Activated CD4-positive, alpha-beta T cell treated with anti-CD3 and anti-CD28 coated beads, Interleukin-2, Interleukin-4, amounts not matched to agents 100 ng/mL and 50 ng/mL, durations not matched to agents 16 hours and 8 hours (primary cell): ENCODE data around the gene EEFSEC.

Experiments used
- DNase-seq: peaks from one replicate; pipeline ENCODE4 v3.0.0-alpha.2; 2020; ENCODE audit warnings: low spot score

EEFSEC gene

GRCh38 chr3:128427872-128428822 is 274.9 kb downstream of the EEFSEC start:
- DNase-seq, result no peak

- DNase-seq, result no peak
These were observed 276.0 kb downstream of the EEFSEC start for GRCh38 chr3:128429275-128429674.

DNA sequence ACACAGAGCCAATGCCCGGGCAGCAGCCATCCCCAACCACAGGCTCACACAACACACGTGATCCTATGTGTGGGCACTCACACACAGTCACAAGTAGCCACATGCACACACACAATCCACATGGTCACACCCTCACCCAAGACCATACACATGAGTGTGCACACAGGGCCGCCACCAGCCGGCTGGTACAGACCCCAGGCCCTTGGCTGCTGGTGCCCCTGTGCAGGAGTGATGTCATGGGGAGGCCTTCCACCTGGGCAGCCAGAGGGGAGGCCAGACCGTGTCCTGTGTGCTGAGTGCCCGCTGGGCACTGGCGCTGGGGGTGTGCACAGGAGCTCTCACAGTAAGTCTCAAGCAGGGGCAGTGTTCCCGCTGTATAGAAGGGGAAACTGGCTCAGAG is 276.5 kb downstream of the EEFSEC start:
- DNase-seq, result no peak

DNA sequence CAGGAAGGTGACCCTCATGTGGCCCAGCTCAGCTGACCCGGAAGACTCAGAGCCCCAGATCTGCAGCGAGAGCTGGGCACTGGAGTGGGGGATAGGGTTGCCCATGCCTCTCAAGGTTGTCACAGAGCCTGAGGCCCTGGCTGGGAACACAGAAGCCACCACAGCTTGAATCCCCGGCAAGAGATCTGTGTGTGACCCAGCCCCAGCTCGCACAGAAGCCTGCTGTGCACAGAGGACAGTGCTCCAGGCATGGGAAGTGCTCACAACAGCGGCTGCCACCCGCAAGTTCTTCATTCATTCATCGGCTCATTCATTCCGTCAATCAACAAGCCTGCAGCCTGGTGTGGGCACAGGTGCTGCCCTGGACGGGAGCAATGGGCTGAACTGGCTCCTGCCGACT is 277.0 kb downstream of the EEFSEC start:
- no peak for DNase-seq

- no peak for DNase-seq
These were observed 277.4 kb downstream of the EEFSEC start for GRCh38 chr3:128430731-128431130.

- no peak for DNase-seq
These were observed 278.6 kb downstream of the EEFSEC start for GRCh38 chr3:128431803-128432300.

- no peak for DNase-seq
These were observed 279.2 kb downstream of the EEFSEC start for GRCh38 chr3:128432301-128432970.

DNA sequence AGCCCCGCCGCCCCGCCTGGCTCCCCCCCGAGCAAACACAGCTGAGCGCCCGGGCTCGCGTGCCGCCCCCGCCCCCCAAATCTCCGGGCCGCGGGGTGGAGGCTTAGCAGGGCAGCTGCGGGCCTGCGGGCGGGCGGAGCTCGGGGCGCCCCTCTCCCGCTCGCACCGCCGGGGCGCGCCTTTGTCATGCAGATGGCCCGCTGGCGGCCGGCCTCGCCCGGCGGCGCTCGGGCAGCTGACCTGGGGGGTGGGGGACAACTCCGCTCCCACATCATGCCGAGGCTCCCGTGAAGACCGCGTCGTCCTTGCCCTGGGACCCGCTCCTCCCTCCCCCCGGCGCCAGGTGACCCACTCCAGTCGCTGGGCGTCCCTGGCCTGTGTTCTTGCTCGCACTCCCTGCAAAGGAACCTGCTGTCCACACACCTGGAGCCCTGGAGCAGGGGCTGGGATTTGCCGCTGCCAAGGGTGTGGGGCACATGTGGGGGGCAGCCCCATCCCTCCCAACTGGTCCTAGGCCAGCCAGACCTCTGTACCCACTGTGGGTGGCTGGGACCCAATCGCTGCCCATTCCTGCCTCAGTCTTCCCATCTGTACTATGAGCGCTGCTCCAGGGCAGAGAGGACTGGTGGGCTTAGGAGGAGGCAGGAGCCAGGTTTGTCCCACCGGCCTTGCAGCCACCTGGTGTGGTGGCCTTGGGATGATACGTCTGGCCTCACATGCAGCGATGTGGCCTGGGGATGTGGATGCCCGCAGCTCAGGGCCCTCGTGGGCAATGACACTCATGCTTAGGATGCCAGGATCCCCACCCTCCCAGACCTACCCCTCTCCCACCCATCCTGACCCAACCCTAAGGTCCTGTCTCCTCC is 279.9 kb downstream of the EEFSEC start:
- DNase-seq, result no peak

GRCh38 chr3:128433837-128434165 is 280.5 kb downstream of the EEFSEC start:
- DNase-seq, result no peak

DNA sequence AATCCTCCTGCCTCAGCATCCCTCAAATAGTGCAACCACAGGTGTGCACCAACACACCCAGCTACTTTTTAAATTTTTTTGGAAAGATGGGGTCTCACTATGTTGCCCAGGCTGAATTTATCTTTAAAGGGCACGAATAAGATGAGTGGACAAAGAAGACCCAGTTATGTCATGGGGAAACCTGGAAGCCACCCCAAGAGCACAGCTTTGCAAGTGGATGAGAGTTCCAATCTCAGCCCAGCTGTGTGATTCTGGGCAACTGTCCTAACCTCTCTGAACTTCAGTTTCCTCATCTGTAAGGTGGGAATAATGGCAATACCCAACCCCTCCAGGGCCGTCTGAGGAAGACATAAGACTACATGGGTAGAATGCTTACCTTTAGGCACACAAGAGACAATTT is 281.2 kb downstream of the EEFSEC start:
- no peak for DNase-seq

DNA sequence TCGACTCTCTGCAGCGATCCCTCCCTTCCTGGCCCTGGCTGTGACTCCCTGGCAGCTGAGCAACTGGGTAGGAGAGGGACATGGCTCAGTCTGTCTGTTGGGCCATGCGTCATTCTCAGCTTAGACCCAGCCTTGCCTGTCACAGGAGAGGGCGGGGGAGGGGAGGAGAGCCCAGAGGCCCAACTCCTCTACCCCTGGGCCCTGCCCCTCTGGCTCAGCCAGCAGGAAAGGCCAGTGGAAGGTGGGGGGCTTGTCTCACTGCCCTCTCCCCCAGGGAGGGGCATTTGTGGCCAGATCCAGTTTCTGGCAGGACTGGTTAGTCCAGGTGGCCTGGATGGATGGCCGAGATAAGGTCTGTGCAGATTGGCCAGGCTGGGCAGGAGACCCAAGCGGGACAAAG is 281.8 kb downstream of the EEFSEC start:
- no peak for DNase-seq

GRCh38 chr3:128435561-128435960 is 282.3 kb downstream of the EEFSEC start:
- no peak for DNase-seq

GRCh38 chr3:128436214-128436613 is 282.9 kb downstream of the EEFSEC start:
- no peak for DNase-seq

DNA sequence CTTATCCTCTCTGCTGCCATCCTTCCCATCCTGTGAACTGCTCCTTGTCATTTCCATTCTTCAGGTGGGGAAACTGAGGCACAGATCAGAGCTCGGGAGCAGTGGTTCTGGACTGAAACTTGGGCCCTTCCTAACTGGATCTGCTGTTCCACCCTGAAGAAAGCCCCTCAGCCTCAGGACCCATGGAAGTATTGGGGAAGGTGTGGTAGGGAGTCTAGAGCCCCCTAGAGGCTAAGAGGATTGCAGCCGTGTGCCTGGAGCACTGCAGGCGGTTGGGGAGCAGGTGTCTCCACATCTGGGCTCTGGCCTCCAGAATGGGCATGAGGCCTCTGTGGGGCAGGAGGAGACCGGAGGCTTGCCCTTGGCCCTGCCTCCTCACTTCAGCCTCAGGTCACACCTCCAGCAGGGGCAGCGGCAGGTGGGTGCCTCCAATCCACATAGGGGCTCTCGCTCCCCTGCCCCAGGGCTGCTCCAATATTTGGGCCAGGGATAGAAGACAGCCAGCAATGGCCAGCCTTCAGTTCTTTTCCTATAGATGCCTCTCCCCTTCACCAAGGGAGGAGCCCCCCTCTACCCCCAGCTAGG is 285.3 kb downstream of the EEFSEC start:
- no peak for DNase-seq

GRCh38 chr3:128439226-128439625 is 285.9 kb downstream of the EEFSEC start:
- no peak for DNase-seq

DNA sequence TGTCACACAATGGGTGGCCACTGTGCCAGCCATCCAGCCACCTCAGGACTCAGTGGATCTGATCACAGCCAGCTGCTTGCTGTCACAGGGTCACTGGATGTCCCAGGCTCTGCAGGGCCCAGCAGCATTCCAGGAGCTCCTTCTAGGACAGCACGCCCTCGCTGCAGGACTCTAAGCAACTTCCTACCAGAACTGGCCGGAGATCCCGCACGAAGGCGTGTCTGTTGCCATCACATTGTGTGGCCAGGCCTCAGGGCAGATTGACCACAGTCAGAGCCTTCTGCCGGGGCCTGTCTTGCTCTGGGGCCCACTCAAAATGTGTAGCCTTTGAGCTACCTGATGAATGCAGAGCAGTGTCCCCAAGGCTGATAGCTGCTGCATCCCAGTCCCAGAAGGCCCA is 288.8 kb downstream of the EEFSEC start:
- DNase-seq, result no peak

DNA sequence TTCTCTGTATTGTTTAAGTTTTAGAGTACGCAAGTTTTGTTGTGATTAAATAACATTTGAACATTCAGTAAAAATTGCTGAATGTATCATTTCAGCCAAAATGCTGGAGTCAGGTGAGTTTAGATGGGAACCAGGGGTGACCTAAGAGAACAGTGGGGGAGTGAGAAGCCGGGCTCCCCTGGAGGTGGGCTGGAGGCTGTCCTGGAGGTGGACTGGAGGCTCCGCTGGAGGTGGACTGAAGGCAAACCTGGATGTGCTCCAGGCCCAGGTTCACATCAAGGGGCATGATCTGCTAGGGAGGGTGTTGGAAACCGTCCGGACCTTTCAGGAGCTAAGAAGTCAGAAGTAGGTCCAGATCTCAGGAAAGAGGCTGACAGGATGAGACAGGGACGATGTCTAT is 289.7 kb downstream of the EEFSEC start:
- no peak for DNase-seq

DNA sequence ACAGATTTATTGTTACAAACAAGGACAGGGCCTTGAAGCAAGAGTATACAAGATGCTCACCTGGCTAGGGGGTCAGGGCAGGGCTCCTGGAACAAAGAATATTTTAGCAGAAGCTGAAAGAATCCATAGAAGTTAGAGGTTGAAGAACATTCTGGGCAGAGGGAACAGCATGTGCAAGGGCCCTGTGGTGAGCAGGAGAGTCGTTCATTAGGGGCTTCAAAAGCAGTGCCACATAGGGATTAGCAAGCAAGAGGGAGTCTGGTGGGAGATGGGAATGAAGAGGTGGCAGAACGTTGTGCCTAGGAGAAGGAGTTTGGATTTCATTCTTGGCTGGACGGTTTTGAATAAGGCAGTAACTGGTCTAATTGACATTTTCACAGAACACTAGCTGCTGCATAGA is 290.5 kb downstream of the EEFSEC start:
- no peak for DNase-seq

DNA sequence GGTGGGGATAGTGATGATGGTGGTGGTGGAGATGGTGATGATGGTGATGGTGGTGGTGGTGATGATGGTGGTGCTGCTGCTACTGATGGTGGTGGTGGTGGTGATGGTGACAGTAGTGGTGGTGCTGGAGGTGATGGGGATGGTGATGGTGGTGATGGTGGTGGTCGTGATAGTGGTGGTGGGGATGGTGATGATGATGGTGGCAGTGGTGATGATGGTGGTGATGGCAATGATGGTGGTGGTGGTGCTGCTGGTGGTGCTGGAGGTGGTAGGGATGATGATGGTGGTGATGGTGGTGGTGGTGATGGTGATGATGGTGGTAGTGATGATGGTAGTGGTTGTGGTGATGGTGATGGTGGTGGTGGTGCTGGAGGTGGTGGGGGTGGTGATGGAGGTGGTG is 292.1 kb downstream of the EEFSEC start:
- DNase-seq, result no peak

- DNase-seq, result no peak
These were observed 293.5 kb downstream of the EEFSEC start for GRCh38 chr3:128446821-128447220.

DNA sequence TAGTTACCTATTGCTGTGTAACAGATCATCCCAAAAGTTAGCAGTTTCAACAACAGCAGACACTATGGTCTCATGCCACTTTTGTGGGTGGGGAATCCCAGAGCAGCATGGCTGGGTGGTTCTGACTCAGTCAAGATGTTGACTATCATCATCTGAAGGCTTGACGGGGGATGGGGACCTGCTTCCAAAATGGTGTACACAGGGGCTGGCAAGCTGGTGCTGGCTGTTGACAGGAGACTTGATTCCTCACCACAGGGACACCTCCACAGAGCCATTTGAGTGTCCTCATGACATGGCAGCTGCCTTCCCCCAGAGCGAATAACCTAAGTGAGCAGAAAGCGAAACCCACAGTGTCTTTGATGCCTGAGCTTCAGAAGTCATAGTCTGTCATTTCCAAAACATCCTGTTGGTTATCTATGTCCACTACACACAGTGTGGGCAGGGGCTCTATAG is 294.3 kb downstream of the EEFSEC start:
- DNase-seq, result peak; percentile 85

- peak; percentile 69 for DNase-seq
These were observed 295.2 kb downstream of the EEFSEC start for GRCh38 chr3:128448491-128448890.
